Esophagus muscularis mucosa (tissue), 4 donors: ENCODE data around the gene CDKN2C.

Experiments
- CTCF ChIP-seq, 3 experiments: fragments of 200-600 bp in 2 of 3; fragments of 450-650 bp in 1 of 3; sonication (generic) in 2 of 3; IDR thresholded peaks; one replicate each; pipeline ENCODE4 v1.5.1; 2017 to 2019; ENCODE audit warnings: antibody characterized with exemption in 3 of 3, mild to moderate bottlenecking in 2 of 3, moderate library complexity in 1 of 3
- EP300 ChIP-seq: sonication (generic); formaldehyde crosslinking; IDR thresholded peaks from one replicate; pipeline ENCODE4 v1.6.1; 2017; ENCODE audit warnings: antibody characterized with exemption
- POLR2A ChIP-seq: fragments of 450-650 bp; IDR thresholded peaks from one replicate; pipeline ENCODE4 v1.6.1; 2017; ENCODE audit warnings: antibody characterized with exemption, moderate library complexity, mild to moderate bottlenecking, low read depth
- POLR2AphosphoS5 ChIP-seq, 2 donors: sonication (generic); formaldehyde crosslinking; IDR thresholded peaks; one replicate each; pipeline ENCODE4 v1.6.1; 2017; ENCODE audit warnings: antibody characterized with exemption in 2 of 2

GRCh38 chr1:50929376-50929958, 40.6 kb upstream of the CDKN2C start:
- TF ChIP-seq CTCF (IDR thresholded peaks at IDR 0.05) = peak; percentile 57 to 67 (median 59)
- no peak for TF ChIP-seq POLR2AphosphoS5 (IDR thresholded peaks at IDR 0.05)
- no peak for TF ChIP-seq POLR2A
- TF ChIP-seq EP300 = no peak
